Measurements from ENCODE around the gene ANXA2R. TPM values are rescaled to one million over a fixed set of nuclear protein-coding genes. Genes with fewer than 3 reads are reported as not detected.

Gene ANXA2R
- total and polyA plus RNA-seq, 12 donors, result 0.42 to 3.4 (median 1.0) TPM

GRCh38 chr5:43038496-43038989 lies 1.6 kb downstream of the ANXA2R start:
- intact Hi-C loops (cut with DNase I), result loop anchor here in 3 of 10 donors (1.0 to 2.0 kb wide), 4 partner anchors 19 to 44 kb away; no protein-coding TSS in a partner anchor
- Histone ChIP-seq H3K27me3 (peaks cover 0 to 80% (median 32%) of the 10 kb centered on the region in 7 donors), H3K9me3 (no peaks in the 10 kb centered on the region), H3K36me3 (peaks cover 0 to 7% (median 0%) of the 10 kb centered on the region in 9 donors), H3K4me1 (peaks cover 0 to 78% (median 27%) of the 10 kb centered on the region in 9 donors), H3K27ac (peak overlapping the region; percentile 37 to 98 (median 94)), H3K4me3 (peak overlapping the region in 9 of 10 donors; percentile 32 to 73 (median 66))
- 24 to 28% methylated on average over 17 of the region's 17 CpGs for WGBS, 2 donors
- DNase-seq (no peak), ATAC-seq (no peak)
- no peak for TF ChIP-seq CTCF (IDR thresholded peaks at IDR 0.05)

GRCh38 chr5:43037636-43038495 lies 2.3 kb downstream of the ANXA2R start:
- peak overlapping the region; percentile 37 to 98 (median 94) for H3K27ac ChIP-seq
- H3K9me3 ChIP-seq, result no peaks in the 10 kb centered on the region
- DNase-seq, result peak in 1 of 2 donors; percentile 28
- peaks cover 0 to 7% (median 0%) of the 10 kb centered on the region in 9 donors for H3K36me3 ChIP-seq
- ATAC-seq, result peak in 1 of 8 donors; percentile 25
- peak overlapping the region in 9 of 10 donors; percentile 32 to 73 (median 66) for H3K4me3 ChIP-seq
- H3K27me3 ChIP-seq, result peaks cover 0 to 81% (median 37%) of the 10 kb centered on the region in 7 donors
- peaks cover 0 to 74% (median 24%) of the 10 kb centered on the region in 9 donors for H3K4me1 ChIP-seq
- TF ChIP-seq CTCF (IDR thresholded peaks at IDR 0.05), result no peak
- WGBS, 2 donors, result 16 to 18% methylated on average over 24 of the region's 24 CpGs
- intact Hi-C loops (cut with DNase I), result loop anchor here in 3 of 10 donors (1.0 to 2.0 kb wide), 4 partner anchors 19 to 43 kb away; no protein-coding TSS in a partner anchor

GRCh38 chr5:43036856-43037635 lies 3.1 kb downstream of the ANXA2R start:
- ATAC-seq, result no peak
- Histone ChIP-seq H3K9me3 (no peaks in the 10 kb centered on the region), H3K4me1 (peaks cover 0 to 65% (median 18%) of the 10 kb centered on the region in 9 donors), H3K27me3 (peaks cover 0 to 85% (median 37%) of the 10 kb centered on the region in 7 donors), H3K36me3 (peaks cover 0 to 7% (median 0%) of the 10 kb centered on the region in 9 donors), H3K27ac (peak overlapping the region; percentile 37 to 98 (median 94)), H3K4me3 (peak overlapping the region in 9 of 10 donors; percentile 32 to 73 (median 66))
- intact Hi-C loops (cut with DNase I), result no loop called here
- TF ChIP-seq CTCF (IDR thresholded peaks at IDR 0.05), result no peak
- peak in 1 of 2 donors; percentile 34 for DNase-seq
- 20 to 24% methylated on average over 36 of the region's 36 CpGs for WGBS, 2 donors

GRCh38 chr5:43036409-43036808 lies 3.7 kb downstream of the ANXA2R start:
- peak overlapping the region in 2 of 10 donors; percentile 39 to 69 for H3K4me3 ChIP-seq

More at GRCh38 chr5:43036409-43036808, 3.7 kb downstream of the ANXA2R start:
- Histone ChIP-seq H3K27ac (peak overlapping the region in 6 of 10 donors; percentile 79 to 98 (median 96)), H3K36me3 (peaks cover 0 to 7% (median 0%) of the 10 kb centered on the region in 9 donors), H3K27me3 (peaks cover 0 to 82% (median 37%) of the 10 kb centered on the region in 7 donors), H3K9me3 (no peaks in the 10 kb centered on the region), H3K4me1 (peaks cover 0 to 61% (median 18%) of the 10 kb centered on the region in 9 donors)
- no peak for TF ChIP-seq CTCF (IDR thresholded peaks at IDR 0.05)
- intact Hi-C loops (cut with DNase I), result no loop called here
- DNase-seq, result no peak
- ATAC-seq, result no peak
- WGBS, 2 donors, result 71 to 72% methylated on average over 1 of the region's 1 CpG

Measured in heart right ventricle (tissue), 16 donors.